HepG2 (cell line): Measurements from ENCODE around the gene SLC6A4.

Experiments used
- ATF1 ChIP-seq: IDR thresholded peaks from 2 replicates; pipeline ENCODE4 v1.6.1; 2016; ENCODE audit warnings: mild to moderate bottlenecking, control low read depth
- BCLAF1 ChIP-seq: fragments of 450-650 bp; IDR thresholded peaks from 2 replicates; pipeline ENCODE4 v1.6.1; 2017; ENCODE audit warnings: mild to moderate bottlenecking
- BHLHE40 ChIP-seq: IDR thresholded peaks from 2 replicates; pipeline ENCODE4 v1.6.1; 2011; ENCODE audit warnings: low read length, improper control_type of control experiment
- FOXP1 ChIP-seq, 2 experiments: fragments of 450-650 bp in 1 of 2; IDR thresholded peaks; 2 replicates each; pipeline ENCODE4 v1.6.1; 2017 to 2018; ENCODE audit warnings: antibody characterized with exemption in 1 of 2
- IRF2 ChIP-seq: IDR thresholded peaks from 2 replicates; pipeline ENCODE4 v1.6.1; 2018; ENCODE audit warnings: missing genetic modification reagents, missing compliant biosample characterization
- JUND ChIP-seq: sonication (generic); formaldehyde crosslinking; IDR thresholded peaks from 2 replicates; pipeline ENCODE4 v1.8.0; 2022; ENCODE audit warnings: mild to moderate bottlenecking, missing genetic modification reagents
- PRDM4 ChIP-seq: sonication (generic); formaldehyde crosslinking; IDR thresholded peaks from 2 replicates; pipeline ENCODE4 v1.9.0; 2021; ENCODE audit warnings: missing genetic modification reagents, borderline replicate concordance
- RNF2 ChIP-seq: fragments of 450-650 bp; conservative IDR thresholded peaks from 2 replicates; pipeline ENCODE4 v1.6.1; 2016; ENCODE audit warnings: low read depth
- SMAD1 ChIP-seq: sonication (generic); formaldehyde crosslinking; IDR thresholded peaks from 2 replicates; pipeline ENCODE4 v1.4.0; 2020; ENCODE audit warnings: missing genetic modification reagents, low read depth, mild to moderate bottlenecking, borderline replicate concordance
- TBL1XR1 ChIP-seq: fragments of 150-350 bp; IDR thresholded peaks from 2 replicates; pipeline ENCODE4 v1.6.1; 2014; ENCODE audit warnings: borderline replicate concordance, low read length; ENCODE audit not compliant: partially characterized antibody
- ZBTB44 ChIP-seq: sonication (generic); formaldehyde crosslinking; IDR thresholded peaks from 2 replicates; pipeline ENCODE4 v1.4.0; 2020; ENCODE audit warnings: missing genetic modification reagents
- ZFP36 ChIP-seq: fragments of 150-350 bp; IDR thresholded peaks from 2 replicates; pipeline ENCODE4 v1.6.1; 2018; ENCODE audit warnings: borderline replicate concordance, low read length, low read depth; ENCODE audit not compliant: partially characterized antibody
- TF ChIP-seq, protein P1 (sequence below): sonication (generic); formaldehyde crosslinking; IDR thresholded peaks from 2 replicates; pipeline ENCODE4 v1.9.0; 2022; ENCODE audit warnings: missing genetic modification reagents, mild to moderate bottlenecking, borderline replicate concordance

DNA sequence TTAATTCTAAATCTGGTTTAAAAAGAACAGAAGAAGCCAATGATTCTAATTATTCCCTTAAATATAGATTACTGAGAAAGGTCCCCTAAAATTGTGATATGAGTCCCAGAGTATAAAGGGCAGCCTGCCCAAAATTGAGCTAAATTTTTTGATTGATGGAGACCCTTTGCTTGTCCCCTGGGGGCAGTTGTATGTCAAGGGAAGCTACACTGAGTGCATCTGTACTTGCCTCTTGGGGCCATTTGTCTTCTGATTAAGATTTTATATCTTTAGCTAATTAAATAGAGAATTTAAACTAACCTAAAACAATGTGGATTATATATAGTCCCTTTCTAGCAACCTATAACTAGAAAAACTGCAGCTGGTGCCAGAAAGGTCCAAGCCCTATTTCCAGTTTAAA is 43.7 kb upstream of the SLC6A4 start:
- no peak for TF ChIP-seq RNF2
- no peak for TF ChIP-seq ZBTB44 (CRISPR knock-in tag)
- no peak for TF ChIP-seq TBL1XR1
- no peak for TF ChIP-seq BHLHE40
- no peak for TF ChIP-seq IRF2 (CRISPR knock-in tag)
- no peak for TF ChIP-seq ATF1 (CRISPR knock-in tag)
- TF ChIP-seq, protein P1, sequence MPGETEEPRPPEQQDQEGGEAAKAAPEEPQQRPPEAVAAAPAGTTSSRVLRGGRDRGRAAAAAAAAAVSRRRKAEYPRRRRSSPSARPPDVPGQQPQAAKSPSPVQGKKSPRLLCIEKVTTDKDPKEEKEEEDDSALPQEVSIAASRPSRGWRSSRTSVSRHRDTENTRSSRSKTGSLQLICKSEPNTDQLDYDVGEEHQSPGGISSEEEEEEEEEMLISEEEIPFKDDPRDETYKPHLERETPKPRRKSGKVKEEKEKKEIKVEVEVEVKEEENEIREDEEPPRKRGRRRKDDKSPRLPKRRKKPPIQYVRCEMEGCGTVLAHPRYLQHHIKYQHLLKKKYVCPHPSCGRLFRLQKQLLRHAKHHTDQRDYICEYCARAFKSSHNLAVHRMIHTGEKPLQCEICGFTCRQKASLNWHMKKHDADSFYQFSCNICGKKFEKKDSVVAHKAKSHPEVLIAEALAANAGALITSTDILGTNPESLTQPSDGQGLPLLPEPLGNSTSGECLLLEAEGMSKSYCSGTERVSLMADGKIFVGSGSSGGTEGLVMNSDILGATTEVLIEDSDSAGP (CRISPR knock-in tag): no peak
- TF ChIP-seq ZFP36: no peak
- TF ChIP-seq FOXP1 (IDR thresholded peaks at IDR 0.05): no peak
- TF ChIP-seq FOXP1 (CRISPR knock-in tag; IDR thresholded peaks at IDR 0.05): no peak
- TF ChIP-seq JUND: no peak
- TF ChIP-seq SMAD1 (CRISPR knock-in tag): no peak
- no peak for TF ChIP-seq BCLAF1
- no peak for TF ChIP-seq PRDM4 (CRISPR knock-in tag)
